Activated T-cell treated with anti-CD3 and anti-CD28 coated beads for 4 hours (primary cell): ENCODE measurements around the gene ADAMTS2.

Experiments
- DNase-seq: peaks from one replicate; pipeline ENCODE4 v3.0.0-alpha.2; 2020

The ADAMTS2 gene

DNA sequence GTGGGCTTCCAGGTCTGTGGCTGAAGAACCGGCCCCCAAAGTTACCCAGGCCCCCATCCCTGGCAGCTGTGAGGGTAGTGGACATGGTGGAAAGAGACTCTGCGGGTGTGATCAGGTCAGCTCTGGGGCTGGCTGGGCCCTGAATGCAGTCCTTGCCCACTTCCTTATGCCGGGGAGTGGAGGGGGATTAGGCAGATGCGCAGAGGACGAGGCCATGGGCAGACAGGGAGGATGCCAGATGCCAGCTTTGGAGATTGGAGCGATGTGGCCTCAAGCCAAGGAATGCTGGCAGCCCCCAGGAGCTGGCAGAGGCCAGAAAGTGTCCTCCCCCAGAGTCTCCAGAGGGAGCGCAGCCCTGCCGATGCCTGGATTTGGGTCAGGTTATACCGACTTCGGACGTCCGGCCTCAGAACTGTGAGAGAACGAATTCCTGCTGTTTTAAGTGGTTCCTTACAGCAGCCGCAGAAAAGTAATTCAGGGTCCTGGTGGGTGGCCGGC lies 69.8 kb downstream of the ADAMTS2 start:
- no peak for DNase-seq

- DNase-seq, result no peak
These were observed 70.6 kb downstream of the ADAMTS2 start for GRCh38 chr5:179274321-179275315.

- DNase-seq, result no peak
These were observed 71.7 kb downstream of the ADAMTS2 start for GRCh38 chr5:179273441-179274145.

DNA sequence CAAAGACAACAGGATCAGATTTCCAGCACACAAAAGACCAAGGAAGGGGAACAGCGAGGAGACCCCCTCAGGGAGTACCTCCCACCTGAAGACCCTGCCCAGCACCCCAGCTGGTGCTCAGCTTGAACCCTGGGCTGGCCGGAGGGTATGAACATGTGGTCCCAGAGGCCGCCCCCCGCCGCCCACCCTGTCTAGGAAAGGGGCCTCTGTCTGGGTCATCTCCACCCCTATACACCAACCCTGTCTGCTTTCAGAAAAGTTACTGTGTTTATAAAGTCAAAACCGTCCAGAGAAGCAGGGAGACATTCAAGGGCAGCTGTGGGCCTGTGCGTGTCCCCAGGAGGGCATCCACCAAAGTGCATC lies 72.2 kb downstream of the ADAMTS2 start:
- DNase-seq, result no peak

- no peak for DNase-seq
These were observed 72.8 kb downstream of the ADAMTS2 start for GRCh38 chr5:179272326-179273072.

- no peak for DNase-seq
These were observed 73.4 kb downstream of the ADAMTS2 start for GRCh38 chr5:179271821-179272325.

DNA sequence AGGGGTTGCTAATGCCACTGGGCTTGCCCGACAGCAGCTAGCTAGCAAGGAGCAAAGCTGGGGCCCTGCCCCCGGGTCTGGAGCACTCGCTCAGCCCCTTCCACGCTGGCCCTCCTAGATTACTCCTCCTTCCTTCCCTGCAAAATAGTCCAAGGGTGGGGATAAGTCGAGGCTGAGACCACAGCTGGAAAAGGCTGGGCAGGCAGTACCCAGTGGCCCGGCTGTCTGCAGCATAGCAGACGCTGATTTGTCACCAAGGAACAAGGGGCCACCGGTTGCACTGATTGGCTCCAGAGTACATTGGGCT lies 73.9 kb downstream of the ADAMTS2 start:
- no peak for DNase-seq

- no peak for DNase-seq
These were observed 74.5 kb downstream of the ADAMTS2 start for GRCh38 chr5:179270581-179271427.

DNA sequence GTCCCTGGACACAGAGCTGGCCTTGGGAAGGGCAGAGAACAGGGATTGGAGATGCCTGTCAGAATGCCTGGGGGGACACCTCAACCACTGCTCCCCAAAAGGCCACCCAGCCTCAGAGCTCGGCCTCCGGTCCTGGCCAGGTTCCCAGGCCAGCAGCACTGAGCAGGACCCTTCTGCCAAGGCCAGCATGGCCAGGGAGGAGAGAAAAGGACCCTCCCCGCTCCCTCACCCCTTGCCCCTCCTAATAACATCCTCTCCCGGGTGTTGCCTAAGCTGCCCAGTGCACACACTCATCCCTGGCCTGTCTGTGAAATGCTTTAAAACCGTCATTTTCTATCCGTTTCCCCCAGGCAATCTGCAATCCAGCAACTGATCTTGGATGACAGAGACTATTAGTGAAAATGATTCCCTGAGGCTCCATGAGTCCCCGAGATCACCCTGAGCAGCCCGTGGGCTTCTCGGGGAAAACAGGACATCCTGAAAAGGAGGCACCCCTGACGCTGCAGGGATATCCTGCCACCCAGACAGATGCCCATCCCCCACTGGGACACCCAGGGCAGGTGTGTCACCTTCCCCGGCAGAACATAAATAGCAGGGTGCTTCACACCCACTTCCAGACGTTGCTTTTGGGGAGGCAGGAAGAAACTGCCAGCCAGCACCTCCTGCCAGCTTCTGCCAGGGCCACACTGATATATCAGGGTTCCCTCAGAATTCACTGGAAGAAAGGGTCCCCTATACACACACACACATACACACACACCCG lies 75.3 kb downstream of the ADAMTS2 start:
- no peak for DNase-seq

- no peak for DNase-seq
These were observed 76.1 kb downstream of the ADAMTS2 start for GRCh38 chr5:179268966-179269693.

- no peak for DNase-seq
These were observed 76.8 kb downstream of the ADAMTS2 start for GRCh38 chr5:179268399-179268952.

- no peak for DNase-seq
These were observed 77.6 kb downstream of the ADAMTS2 start for GRCh38 chr5:179267671-179268083.

GRCh38 chr5:179267071-179267670 lies 78.1 kb downstream of the ADAMTS2 start:
- no peak for DNase-seq

GRCh38 chr5:179266291-179267070 lies 78.8 kb downstream of the ADAMTS2 start:
- no peak for DNase-seq

GRCh38 chr5:179265514-179266290 lies 79.6 kb downstream of the ADAMTS2 start:
- DNase-seq, result no peak

GRCh38 chr5:179264783-179265513 lies 80.3 kb downstream of the ADAMTS2 start:
- no peak for DNase-seq

DNA sequence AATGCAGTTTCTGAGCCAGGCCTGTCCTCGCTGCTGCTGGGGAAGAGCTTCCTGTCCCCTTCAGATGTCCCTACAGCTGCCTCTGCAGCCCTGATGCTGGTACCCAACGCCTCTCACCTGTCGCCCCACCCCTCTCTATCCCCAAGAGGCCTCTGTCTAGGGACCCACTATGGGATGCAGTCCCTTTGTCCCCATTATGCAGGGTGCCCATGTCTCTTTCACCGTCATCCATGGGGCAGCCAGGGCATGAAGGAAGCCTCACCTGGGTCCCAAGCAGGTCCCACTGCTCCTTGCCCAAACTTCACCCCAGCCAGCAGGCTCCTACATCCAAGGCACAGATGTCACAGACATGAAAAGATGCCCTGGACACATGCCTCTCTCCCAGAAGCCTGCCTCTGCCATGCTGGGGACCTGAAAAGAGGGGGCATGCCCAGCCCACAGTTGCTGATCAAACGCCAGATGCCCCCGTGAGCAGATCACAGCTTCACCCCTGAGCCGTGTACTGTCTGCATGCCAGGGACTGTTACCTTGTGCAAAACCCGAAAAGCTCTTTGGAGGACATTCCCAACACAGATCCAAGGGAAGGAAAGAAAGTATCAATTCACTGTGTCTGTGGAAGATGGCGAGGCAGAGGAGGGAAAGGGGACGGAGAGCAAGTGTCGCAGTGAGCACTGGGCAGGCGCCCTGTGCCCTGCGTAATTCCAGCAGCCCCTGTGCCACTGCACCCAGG lies 81.0 kb downstream of the ADAMTS2 start:
- DNase-seq, result no peak
